Mesenchymal stem cell (in vitro differentiated cells and primary cell): Measurements from ENCODE around the gene PUM1.
A peak's percentile ranks its signal among the peaks of the same experiment; 100 is the strongest.

Source experiments
- DNase-seq: peaks from one replicate; pipeline ENCODE4 v3.0.0-alpha.2; 2013
- H2AFZ ChIP-seq: one replicate; pipeline ENCODE4 v1.6.1; 2013; ENCODE audit warnings: low read depth, mild to moderate bottlenecking, control low read depth, inconsistent platforms, low read length, moderate library complexity
- H2AK5ac ChIP-seq: 2 replicates; pipeline ENCODE4 v1.6.1; 2013; ENCODE audit warnings: low read length, moderate library complexity, mild to moderate bottlenecking, inconsistent platforms; ENCODE audit not compliant: severe bottlenecking
- H2BK120ac ChIP-seq: one replicate; pipeline ENCODE4 v1.6.1; 2013; ENCODE audit warnings: low read depth, mild to moderate bottlenecking, inconsistent platforms, low read length, moderate library complexity
- H2BK12ac ChIP-seq, 2 experiments: one replicate each; pipeline ENCODE4 v1.6.1; 2013; ENCODE audit warnings: inconsistent platforms in 2 of 2, low read length in 2 of 2, mild to moderate bottlenecking in 2 of 2, moderate library complexity in 2 of 2, control low read depth in 1 of 2
- H2BK15ac ChIP-seq: one replicate; pipeline ENCODE4 v1.6.1; 2013; ENCODE audit warnings: mild to moderate bottlenecking, low read depth, inconsistent platforms; ENCODE audit not compliant: poor library complexity, severe bottlenecking
- H2BK5ac ChIP-seq: 2 replicates; pipeline ENCODE4 v1.6.1; 2013; ENCODE audit warnings: low read depth, mild to moderate bottlenecking, low read length, control low read depth, inconsistent platforms; ENCODE audit not compliant: poor library complexity, severe bottlenecking
- H3K14ac ChIP-seq, 2 experiments: one replicate each; pipeline ENCODE4 v1.6.1; 2013; ENCODE audit warnings: inconsistent platforms in 2 of 2, low read length in 2 of 2, control low read depth in 1 of 2, mild to moderate bottlenecking in 1 of 2, moderate library complexity in 1 of 2
- H3K18ac ChIP-seq, 2 experiments: one replicate each; pipeline ENCODE4 v1.6.1; 2013; ENCODE audit warnings: inconsistent platforms in 2 of 2, low read length in 2 of 2, control low read depth in 1 of 2, low read depth in 1 of 2, mild to moderate bottlenecking in 1 of 2
- H3K23ac ChIP-seq, 2 experiments: one replicate each; pipeline ENCODE4 v1.6.1; 2013; ENCODE audit warnings: inconsistent platforms in 2 of 2, low read length in 2 of 2, mild to moderate bottlenecking in 2 of 2, moderate library complexity in 2 of 2, control low read depth in 1 of 2
- H3K27ac ChIP-seq: 2 replicates; pipeline ENCODE4 v1.5.1; 2013; ENCODE audit warnings: mild to moderate bottlenecking, moderate library complexity, low read length, control low read depth, inconsistent platforms; ENCODE audit not compliant: poor library complexity, severe bottlenecking
- H3K27me3 ChIP-seq, 2 experiments: 2 replicates each; pipeline versions ENCODE4 v1.6.1 to v1.7.0; 2013; ENCODE audit warnings: low read length in 2 of 2, mild to moderate bottlenecking in 2 of 2, moderate library complexity in 2 of 2, control low read depth in 1 of 2, inconsistent platforms in 1 of 2; ENCODE audit not compliant: control insufficient read depth in 1 of 2, insufficient read depth in 1 of 2
- H3K36me3 ChIP-seq, 2 experiments: 2 replicates each; pipeline versions ENCODE4 v1.6.1 to v1.7.0; 2013; ENCODE audit warnings: low read length in 2 of 2, control low read depth in 1 of 2, inconsistent platforms in 1 of 2, low read depth in 1 of 2, mild to moderate bottlenecking in 1 of 2; ENCODE audit not compliant: insufficient read depth in 2 of 2, control insufficient read depth in 1 of 2
- H3K4ac ChIP-seq, 2 experiments: one replicate each; pipeline ENCODE4 v1.6.1; 2013; ENCODE audit warnings: inconsistent platforms in 2 of 2, low read length in 2 of 2, mild to moderate bottlenecking in 2 of 2, moderate library complexity in 2 of 2, control low read depth in 1 of 2, low read depth in 1 of 2
- H3K4me1 ChIP-seq: 2 replicates; pipeline ENCODE4 v1.6.1; 2013; ENCODE audit warnings: low read depth, low read length, control low read depth; ENCODE audit not compliant: control insufficient read depth, insufficient read depth
- H3K4me2 ChIP-seq: 2 replicates; pipeline ENCODE4 v1.6.1; 2013; ENCODE audit warnings: low read length, mild to moderate bottlenecking, inconsistent platforms; ENCODE audit not compliant: poor library complexity, severe bottlenecking
- H3K4me3 ChIP-seq, 2 experiments: 2 replicates each; pipeline versions ENCODE4 v1.5.1 to v1.7.0; 2013; ENCODE audit warnings: low read length in 2 of 2, mild to moderate bottlenecking in 2 of 2, control low read depth in 1 of 2, low read depth in 1 of 2; ENCODE audit not compliant: insufficient read depth in 1 of 2
- H3K79me1 ChIP-seq: replicated peaks from 2 replicates; pipeline ENCODE4 v1.6.1; 2013; ENCODE audit warnings: mild to moderate bottlenecking, control low read depth, low read length, inconsistent platforms; ENCODE audit not compliant: poor library complexity, severe bottlenecking
- H3K9ac ChIP-seq: 2 replicates; pipeline ENCODE4 v1.7.0; 2013; ENCODE audit warnings: mild to moderate bottlenecking, low read length, moderate library complexity
- H3K9me3 ChIP-seq: 2 replicates; pipeline ENCODE4 v1.7.0; 2013; ENCODE audit warnings: mild to moderate bottlenecking, low read length; ENCODE audit not compliant: control insufficient read depth
- H4K8ac ChIP-seq: one replicate; pipeline ENCODE4 v1.6.1; 2013; ENCODE audit warnings: inconsistent platforms, mild to moderate bottlenecking, low read length, moderate library complexity
- H4K91ac ChIP-seq: one replicate; pipeline ENCODE4 v1.6.1; 2013; ENCODE audit warnings: mild to moderate bottlenecking, low read length, inconsistent platforms
- WGBS: methylation state at CpG from one replicate; pipeline ENCODE4 v1.1.7; 2013; ENCODE audit warnings: mixed read lengths; 5-methylcytosine and 5-hydroxymethylcytosine counted together

Gene PUM1

DNA sequence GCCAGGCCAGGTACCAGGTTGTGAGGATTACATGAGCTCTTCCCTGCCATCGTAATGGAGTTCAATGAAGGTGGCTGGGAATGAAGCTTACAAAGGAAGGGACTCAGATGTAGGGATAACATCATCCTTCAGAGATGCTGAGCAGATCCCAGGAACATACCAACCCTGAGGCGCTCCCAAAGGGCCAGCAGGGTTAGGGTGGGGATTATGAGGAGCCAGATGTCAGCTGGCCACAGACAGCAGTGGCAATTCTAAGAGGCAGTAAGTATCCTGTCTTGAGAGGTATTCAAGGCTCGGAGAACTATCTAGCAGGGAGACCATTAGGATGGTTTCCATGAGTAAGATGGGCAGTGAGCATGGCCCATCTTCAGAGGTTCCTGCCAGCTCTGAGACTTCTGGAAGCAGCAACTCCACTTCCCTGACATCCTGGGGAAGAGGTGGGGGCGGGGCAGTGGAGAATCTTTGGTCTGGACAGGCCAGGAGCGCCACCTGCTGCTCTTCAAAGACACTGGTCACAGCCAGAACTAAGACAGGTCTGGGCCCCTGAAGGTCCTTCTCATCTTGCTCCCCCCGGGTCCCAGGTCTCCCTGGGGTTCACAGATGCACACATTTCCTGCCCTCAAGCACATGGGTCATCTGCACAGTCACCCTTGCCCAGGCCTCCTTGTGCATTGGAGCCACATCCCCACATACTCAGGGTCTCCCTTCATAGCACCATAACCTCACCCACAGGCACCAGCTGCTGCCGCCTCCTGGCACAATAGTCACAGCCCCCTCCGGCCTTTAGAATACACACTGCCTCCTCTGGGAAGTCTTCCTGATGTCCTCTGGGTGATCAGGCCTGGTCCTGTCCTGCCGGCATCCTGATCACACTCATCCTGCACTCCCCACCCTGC, 154.2 kb downstream of the PUM1 start:
- no peak overlapping the region for H2BK15ac ChIP-seq
- peak overlapping the region; percentile 61 for H2BK120ac ChIP-seq
- H3K4me1 ChIP-seq, result peaks cover 24% of the 10 kb centered on the region
- no peak overlapping the region for H2AFZ ChIP-seq
- peak; percentile 86 for DNase-seq
- no peak overlapping the region for H2BK5ac ChIP-seq
- H3K14ac ChIP-seq, result no peak overlapping the region
- peaks cover 6% of the 10 kb centered on the region for H3K79me1 ChIP-seq
- peak overlapping the region; percentile 79 for H4K8ac ChIP-seq
- H3K36me3 ChIP-seq, result no peaks in the 10 kb centered on the region
- H3K23ac ChIP-seq, result no peak overlapping the region
- no peak overlapping the region for H3K4me2 ChIP-seq
- peaks cover 0 to 6% of the 10 kb centered on the region in 2 experiments for H3K27me3 ChIP-seq
- peak overlapping the region in 1 of 2 experiments; percentile 49 for H3K18ac ChIP-seq
- H3K4me3 ChIP-seq, result no peak overlapping the region
- H3K9ac ChIP-seq, result no peak overlapping the region
- H3K27ac ChIP-seq, result no peak overlapping the region
- WGBS, result 47% methylated on average over 9 of the region's 9 CpGs
- no peak overlapping the region for H2AK5ac ChIP-seq
- H3K4ac ChIP-seq, result peak overlapping the region in 1 of 2 experiments; percentile 46
- peak overlapping the region; percentile 81 for H4K91ac ChIP-seq
- H2BK12ac ChIP-seq, result peak overlapping the region; percentile 61 to 82
- H3K9me3 ChIP-seq, result no peaks in the 10 kb centered on the region

DNA sequence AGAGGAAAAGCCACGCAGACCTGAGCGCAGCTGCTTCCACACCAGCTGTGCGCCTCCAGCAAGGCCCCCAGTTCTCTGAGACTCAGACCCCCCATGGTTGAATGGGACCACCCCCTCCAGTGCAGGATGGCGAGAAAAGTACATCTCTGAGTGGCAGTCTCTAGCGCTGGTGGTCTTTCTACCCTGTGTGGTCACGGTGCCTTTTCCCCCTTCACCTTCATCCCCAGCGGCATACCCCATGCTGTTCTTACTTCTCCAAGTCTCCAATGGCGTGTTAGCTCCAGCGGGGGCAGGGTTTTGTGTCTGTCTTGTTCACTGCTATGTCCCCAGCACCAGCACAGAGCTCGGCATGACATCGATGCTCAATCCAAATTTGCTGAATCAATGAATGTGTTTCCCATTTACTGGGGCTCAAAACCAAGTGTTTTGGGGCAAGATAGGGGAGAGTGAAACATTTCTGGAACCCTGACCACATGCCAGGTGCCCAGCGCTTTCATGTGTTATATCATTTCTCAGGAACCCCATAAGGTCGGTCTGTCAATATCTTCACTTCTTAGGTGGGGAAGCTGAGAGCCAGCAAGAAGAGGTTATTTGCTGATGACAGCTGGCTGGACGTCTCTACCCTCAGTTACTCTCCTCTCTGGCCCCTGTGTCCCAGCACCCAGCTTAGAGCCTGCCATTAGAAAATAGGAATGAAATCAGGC, 156.0 kb downstream of the PUM1 start:
- Histone ChIP-seq H3K4me3 (peak overlapping the region in 1 of 2 experiments; percentile 76), H2BK120ac (no peak overlapping the region), H3K9me3 (no peaks in the 10 kb centered on the region), H3K79me1 (peaks cover 7% of the 10 kb centered on the region), H2BK5ac (no peak overlapping the region), H3K23ac (no peak overlapping the region), H2BK12ac (peak overlapping the region; percentile 9 to 83), H2AFZ (no peak overlapping the region), H4K8ac (no peak overlapping the region), H3K14ac (peak overlapping the region in 1 of 2 experiments; percentile 68), H3K27me3 (peaks cover 0 to 6% of the 10 kb centered on the region in 2 experiments), H2AK5ac (no peak overlapping the region), H3K27ac (peak overlapping the region; percentile 14), H3K36me3 (peaks cover 0 to 3% of the 10 kb centered on the region in 2 experiments), H3K4me1 (peaks cover 27% of the 10 kb centered on the region), H2BK15ac (no peak overlapping the region), H3K4me2 (peak overlapping the region; percentile 89), H4K91ac (peak overlapping the region; percentile 47), H3K4ac (peak overlapping the region; percentile 3 to 80), H3K18ac (peak overlapping the region; percentile 1 to 73), H3K9ac (peak overlapping the region; percentile 78)
- 76% methylated on average over 14 of the region's 14 CpGs for WGBS
- DNase-seq, result no peak

DNA sequence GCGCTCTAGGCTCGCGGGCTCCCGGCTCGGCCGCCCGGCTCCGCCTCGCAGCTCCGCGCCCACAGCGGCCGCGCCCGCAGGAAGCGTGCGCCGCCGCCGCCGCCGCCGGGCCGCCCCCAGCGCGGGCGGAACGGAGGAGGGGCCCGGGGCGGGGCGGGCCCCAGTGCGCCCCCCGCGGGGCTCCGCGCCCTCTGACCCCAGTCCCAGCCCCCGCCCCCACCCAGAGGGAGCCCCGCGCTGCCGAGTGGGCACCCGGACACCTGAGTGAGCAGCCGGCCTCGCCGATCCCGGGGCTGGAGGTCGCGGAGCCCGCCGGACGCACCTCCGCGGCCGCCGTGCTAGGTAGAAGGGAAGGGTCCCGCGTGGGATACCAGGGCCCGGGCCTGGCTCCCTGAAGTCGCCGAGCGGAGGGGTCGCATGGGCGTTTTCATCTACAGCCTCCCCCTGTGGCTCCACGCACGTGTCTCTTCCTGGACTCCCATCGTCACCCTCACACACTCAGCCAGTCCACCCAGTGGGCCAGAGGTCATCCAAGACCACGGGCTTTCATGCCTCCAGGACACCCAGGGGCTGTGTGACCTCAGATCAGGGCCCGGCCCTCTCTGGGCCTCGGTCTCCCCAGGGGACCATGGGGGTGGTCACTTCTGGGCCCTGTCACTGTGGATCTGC, 156.7 kb downstream of the PUM1 start, which contains the start of gene SDC3:
Gene SDC3 (minus strand): TSS at position 63 of the 669 bp plus-strand sequence. CDS start 172 bp downstream, outside the sequence.
- Histone ChIP-seq H4K8ac (peak within 1 kb of the TSS; percentile 20), H4K91ac (peak within 1 kb of the TSS; percentile 47), H2AK5ac (no peak within 1 kb of the TSS), H2BK12ac (peak within 1 kb of the TSS; percentile 73 to 83), H3K4ac (peak within 1 kb of the TSS; percentile 3 to 80), H2BK15ac (no peak within 1 kb of the TSS), H2BK120ac (peak within 1 kb of the TSS; percentile 90), H3K9me3 (no peaks in the 10 kb centered on the region), H3K23ac (peak within 1 kb of the TSS in 1 of 2 experiments; percentile 87), H3K79me1 (peaks cover 10% of the 10 kb centered on the region), H3K4me3 (peak within 1 kb of the TSS; percentile 63 to 78), H3K9ac (peak within 1 kb of the TSS; percentile 78), H3K4me2 (peak within 1 kb of the TSS; percentile 89), H3K36me3 (peaks cover 0 to 3% of the 10 kb centered on the region in 2 experiments), H3K14ac (peak within 1 kb of the TSS; percentile 29 to 92), H2AFZ (peak within 1 kb of the TSS; percentile 57), H2BK5ac (no peak within 1 kb of the TSS), H3K27ac (no peak within 1 kb of the TSS), H3K4me1 (peaks cover 27% of the 10 kb centered on the region), H3K18ac (peak within 1 kb of the TSS; percentile 53 to 75), H3K27me3 (peaks cover 0 to 6% of the 10 kb centered on the region in 2 experiments)
- no peak for DNase-seq
- 6% methylated on average over 39 of the region's 68 CpGs for WGBS
